Duodenal mucosa (tissue), 2 donors: ENCODE measurements around the gene LITAFD.
"Not testable (repeated sequence)": the region's sequence is repeated elsewhere in the genome, so short reads cannot be mapped to it uniquely, and the experiment has no call there.

ENCODE experiments used
- H3K27ac ChIP-seq: one replicate; pipeline ENCODE4 v1.7.0; 2013; ENCODE audit warnings: low read depth, low read length
- H3K27me3 ChIP-seq, 2 donors: one replicate each; pipeline ENCODE4 v1.7.0; 2013; ENCODE audit warnings: low read length in 2 of 2, control low read depth in 1 of 2; ENCODE audit not compliant: insufficient read depth in 2 of 2, control insufficient read depth in 1 of 2
- H3K36me3 ChIP-seq, 2 donors: one replicate each; pipeline ENCODE4 v1.7.0; 2013; ENCODE audit warnings: low read length in 2 of 2, control low read depth in 1 of 2; ENCODE audit not compliant: insufficient read depth in 2 of 2, control insufficient read depth in 1 of 2
- H3K4me1 ChIP-seq, 2 donors: one replicate each; pipeline ENCODE4 v1.7.0; 2013; ENCODE audit warnings: low read length in 2 of 2, control low read depth in 1 of 2; ENCODE audit not compliant: insufficient read depth in 2 of 2, control insufficient read depth in 1 of 2
- H3K4me3 ChIP-seq, 2 donors: one replicate each; pipeline ENCODE4 v1.7.0; 2013; ENCODE audit warnings: low read length in 2 of 2, low read depth in 1 of 2
- H3K9ac ChIP-seq, 2 donors: one replicate each; pipeline ENCODE4 v1.7.0; 2013; ENCODE audit warnings: low read length in 2 of 2, low read depth in 1 of 2
- H3K9me3 ChIP-seq, 2 donors: one replicate each; pipeline ENCODE4 v1.7.0; 2013; ENCODE audit warnings: low read length in 2 of 2, control low read depth in 1 of 2; ENCODE audit not compliant: control insufficient read depth in 1 of 2

LITAFD gene

GRCh38 chr16:8882041-8882617 lies at the start of gene LITAFD:
Gene LITAFD (plus strand): TSS chr16:8882351. CDS start chr16:8884356, 2,005 bp downstream.
- Histone ChIP-seq H3K9ac (no peak within 1 kb of the TSS), H3K4me3 (no peak within 1 kb of the TSS), H3K36me3 (peaks cover 0 to under 1% of the 10 kb centered on the region in 2 donors), H3K9me3 (no peaks in the 10 kb centered on the region), H3K27me3 (no peaks in the 10 kb centered on the region), H3K27ac (no peak within 1 kb of the TSS), H3K4me1 (peaks cover 27 to 29% of the 10 kb centered on the region in 2 donors)

- Histone ChIP-seq H3K4me1 (no peaks in the 10 kb centered on the region), H3K36me3 (peaks cover 15 to 36% of the 10 kb centered on the region in 2 donors), H3K4me3 (no peak overlapping the region), H3K27ac (no peak overlapping the region), H3K9ac (no peak overlapping the region), H3K27me3 (no peaks in the 10 kb centered on the region), H3K9me3 (no peaks in the 10 kb centered on the region)
These were observed 49.4 kb upstream of the LITAFD start for GRCh38 chr16:8832717-8833105.

GRCh38 chr16:8836797-8837196 lies 45.4 kb upstream of the LITAFD start:
- not testable (repeated sequence) for H3K4me1 ChIP-seq, H3K27me3 ChIP-seq, H3K36me3 ChIP-seq, H3K9me3 ChIP-seq, H3K27ac ChIP-seq, H3K9ac ChIP-seq, H3K4me3 ChIP-seq

GRCh38 chr16:8837594-8837993 lies 44.6 kb upstream of the LITAFD start:
- H3K27ac ChIP-seq, H3K4me1 ChIP-seq: not testable (repeated sequence)

GRCh38 chr16:8842016-8842415 lies 40.1 kb upstream of the LITAFD start:
- H3K4me1 ChIP-seq, H3K27ac ChIP-seq, H3K9ac ChIP-seq, H3K27me3 ChIP-seq, H3K9me3 ChIP-seq, H3K36me3 ChIP-seq, H3K4me3 ChIP-seq: not testable (repeated sequence)

More at GRCh38 chr16:8837594-8837993, 44.6 kb upstream of the LITAFD start:
- H3K9me3 ChIP-seq, H3K27me3 ChIP-seq, H3K4me3 ChIP-seq, H3K36me3 ChIP-seq, H3K9ac ChIP-seq: not testable (repeated sequence)

- not testable (repeated sequence) for H3K4me3 ChIP-seq, H3K27me3 ChIP-seq, H3K27ac ChIP-seq, H3K4me1 ChIP-seq, H3K9ac ChIP-seq, H3K9me3 ChIP-seq
- peaks cover 10 to 19% of the 10 kb centered on the region in 2 donors for H3K36me3 ChIP-seq
These were observed 38.9 kb upstream of the LITAFD start for GRCh38 chr16:8843296-8843695.

- peaks cover 33 to 44% of the 10 kb centered on the region in 2 donors for H3K36me3 ChIP-seq
- no peak overlapping the region for H3K4me3 ChIP-seq
- peaks cover 6 to 11% of the 10 kb centered on the region in 2 donors for H3K4me1 ChIP-seq
- no peak overlapping the region for H3K9ac ChIP-seq
- no peaks in the 10 kb centered on the region for H3K27me3 ChIP-seq
- no peak overlapping the region for H3K27ac ChIP-seq
- H3K9me3 ChIP-seq: no peaks in the 10 kb centered on the region
These were observed 36.4 kb upstream of the LITAFD start for GRCh38 chr16:8845699-8846298.

GRCh38 chr16:8846401-8846932 lies 35.7 kb upstream of the LITAFD start:
- H3K9me3 ChIP-seq: no peaks in the 10 kb centered on the region
- peaks cover 33 to 46% of the 10 kb centered on the region in 2 donors for H3K36me3 ChIP-seq
- no peak overlapping the region for H3K27ac ChIP-seq
- no peak overlapping the region for H3K9ac ChIP-seq
- H3K4me3 ChIP-seq: no peak overlapping the region
- H3K27me3 ChIP-seq: no peaks in the 10 kb centered on the region
- peaks cover 6 to 11% of the 10 kb centered on the region in 2 donors for H3K4me1 ChIP-seq

- Histone ChIP-seq H3K9ac (no peak overlapping the region), H3K27ac (no peak overlapping the region), H3K27me3 (no peaks in the 10 kb centered on the region), H3K36me3 (peaks cover 33 to 53% of the 10 kb centered on the region in 2 donors), H3K4me3 (no peak overlapping the region), H3K4me1 (peaks cover 6 to 11% of the 10 kb centered on the region in 2 donors), H3K9me3 (no peaks in the 10 kb centered on the region)
These were observed 35.0 kb upstream of the LITAFD start for GRCh38 chr16:8847145-8847544.

- Histone ChIP-seq H3K9me3 (no peaks in the 10 kb centered on the region), H3K4me3 (no peak overlapping the region), H3K27ac (no peak overlapping the region), H3K9ac (no peak overlapping the region), H3K4me1 (peaks cover 6 to 11% of the 10 kb centered on the region in 2 donors), H3K36me3 (peaks cover 38 to 58% of the 10 kb centered on the region in 2 donors), H3K27me3 (no peaks in the 10 kb centered on the region)
These were observed 34.5 kb upstream of the LITAFD start for GRCh38 chr16:8847623-8848022.
